Renal cortical epithelial cell (primary cell): ENCODE data around the gene FHAD1. TPM values are rescaled to one million over a fixed set of nuclear protein-coding genes. Genes with fewer than 3 reads are reported as not detected.
A peak's percentile ranks its signal among the peaks of the same experiment; 100 is the strongest.

Source experiments
- DNase-seq: peaks from one replicate; pipeline ENCODE4 v3.0.0-alpha.2; 2011; ENCODE audit warnings: low read depth
- total RNA-seq: library from RNA; depleted of rRNA; stranded (reverse); fragments of >200 nt; gene quantifications from 2 replicates; pipeline ENCODE4 v1.2.3, GENCODE V29; 2014

The FHAD1 gene
- total RNA-seq, 1 donor from 2014 or later, result 1.3 TPM

DNA sequence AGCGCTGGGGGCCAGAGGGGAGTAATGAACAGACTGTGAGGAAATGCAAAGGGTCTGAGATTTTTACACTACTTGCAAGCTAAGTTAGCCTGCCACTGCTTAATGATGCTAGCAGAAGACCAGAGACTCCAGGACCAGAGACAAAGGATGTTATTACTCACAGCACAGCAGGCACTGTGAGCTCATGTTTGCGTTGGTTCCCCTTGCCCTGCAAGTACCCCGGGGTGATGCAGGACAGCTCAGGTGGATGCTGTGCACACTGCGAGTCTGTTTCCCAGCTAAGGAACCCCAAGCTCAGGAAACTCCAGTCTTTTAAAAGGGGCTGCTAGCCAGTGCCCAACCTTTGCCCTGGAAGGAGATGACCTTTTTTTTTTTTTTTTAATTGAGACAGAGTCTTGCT, 1.2 kb downstream of the FHAD1 start:
- no peak for DNase-seq

GRCh38 chr1:15249081-15249480, 2.1 kb downstream of the FHAD1 start:
- no peak for DNase-seq

GRCh38 chr1:15251857-15252835, 5.1 kb downstream of the FHAD1 start:
- no peak for DNase-seq

GRCh38 chr1:15254559-15254958, 7.5 kb downstream of the FHAD1 start:
- DNase-seq, result no peak

DNA sequence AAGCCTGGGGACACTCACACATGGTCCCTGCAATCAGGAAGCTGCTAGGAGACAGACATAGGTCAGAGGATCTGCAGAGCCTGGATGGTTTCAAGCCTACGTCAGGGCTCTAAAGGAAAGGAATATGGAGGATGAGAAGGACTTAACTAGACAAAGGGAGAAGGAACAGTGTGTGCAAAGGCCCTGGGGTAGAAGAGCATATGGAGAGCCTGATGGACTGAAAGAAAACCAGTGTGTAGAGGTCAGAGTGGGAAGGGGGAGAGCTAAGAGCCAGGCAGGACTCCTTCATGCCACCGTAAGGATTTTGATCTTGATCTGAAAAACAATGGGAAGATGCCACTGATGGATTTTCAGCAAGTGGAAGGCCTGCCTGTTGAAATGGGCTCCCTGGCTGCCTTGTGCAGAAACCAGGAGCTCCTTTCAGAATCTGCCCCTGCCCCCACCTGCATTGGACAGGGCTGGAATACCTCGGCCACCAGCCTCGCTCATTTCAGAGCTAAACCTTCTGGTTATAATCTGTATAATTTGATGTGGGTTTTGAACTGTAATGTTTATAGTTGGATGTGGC, 8.6 kb downstream of the FHAD1 start:
- no peak for DNase-seq

- DNase-seq, result no peak
Observed at GRCh38 chr1:15256584-15256983, 9.6 kb downstream of the FHAD1 start.

GRCh38 chr1:15257309-15257708, 10.3 kb downstream of the FHAD1 start:
- no peak for DNase-seq

DNA sequence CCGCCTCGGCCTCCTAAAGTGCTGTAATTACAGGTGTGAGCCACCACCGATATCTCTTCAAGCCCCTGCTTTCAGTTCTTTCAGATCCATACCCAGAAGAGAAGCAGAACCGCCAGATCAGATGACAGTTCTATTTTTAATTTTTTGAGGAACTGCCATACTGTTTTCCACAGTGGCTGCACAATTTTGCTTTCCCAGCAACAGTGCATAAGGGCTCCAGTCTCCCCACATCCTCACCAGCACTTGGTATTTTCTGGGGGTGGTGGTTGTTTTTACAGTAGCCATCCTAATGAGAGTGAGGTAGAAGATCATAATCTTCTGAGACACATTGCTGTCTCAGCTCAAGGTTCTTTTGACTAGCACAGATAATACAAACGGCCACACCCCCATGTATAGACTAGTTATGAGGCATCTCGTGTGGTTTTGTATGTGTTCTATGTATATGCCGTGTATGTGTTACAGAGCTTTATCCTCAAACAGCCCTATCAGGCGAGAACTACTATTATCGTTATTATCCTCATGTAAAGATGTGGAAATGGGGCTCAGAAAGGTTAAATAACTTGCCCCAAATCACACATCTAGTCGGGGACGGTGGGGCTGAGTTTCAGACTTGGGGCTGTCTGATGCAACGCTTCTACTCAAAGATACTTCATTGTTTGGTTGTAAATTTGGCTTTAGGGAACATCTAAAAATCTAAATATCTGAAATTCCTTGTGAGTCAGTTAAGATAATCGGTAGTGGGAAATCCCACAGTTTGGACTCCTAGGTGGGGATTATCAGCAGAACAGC, 12.0 kb downstream of the FHAD1 start:
- no peak for DNase-seq

DNA sequence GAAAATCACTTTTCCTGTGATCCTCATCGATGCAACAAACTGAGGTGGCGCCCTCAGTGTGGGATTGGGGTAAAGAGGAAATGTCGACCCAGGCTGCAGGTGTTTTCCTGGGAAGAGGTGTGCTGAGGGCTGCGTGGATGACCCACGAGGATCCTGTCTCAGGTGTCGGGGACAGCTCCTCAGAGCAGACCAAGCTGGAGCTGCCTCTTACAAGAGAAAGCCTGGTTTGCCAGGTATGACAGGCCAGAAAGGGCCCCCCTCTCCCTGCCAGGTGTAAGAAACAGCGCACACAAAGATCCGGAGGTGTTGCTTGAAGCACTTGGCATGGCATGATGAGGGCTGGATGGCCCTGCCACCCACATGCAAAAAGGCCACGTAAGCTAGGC, 12.6 kb downstream of the FHAD1 start:
- no peak for DNase-seq

- peak; percentile 19 for DNase-seq
Observed at GRCh38 chr1:15260418-15261154, 13.6 kb downstream of the FHAD1 start.

- no peak for DNase-seq
Observed at GRCh38 chr1:15261155-15262002, 14.4 kb downstream of the FHAD1 start.

DNA sequence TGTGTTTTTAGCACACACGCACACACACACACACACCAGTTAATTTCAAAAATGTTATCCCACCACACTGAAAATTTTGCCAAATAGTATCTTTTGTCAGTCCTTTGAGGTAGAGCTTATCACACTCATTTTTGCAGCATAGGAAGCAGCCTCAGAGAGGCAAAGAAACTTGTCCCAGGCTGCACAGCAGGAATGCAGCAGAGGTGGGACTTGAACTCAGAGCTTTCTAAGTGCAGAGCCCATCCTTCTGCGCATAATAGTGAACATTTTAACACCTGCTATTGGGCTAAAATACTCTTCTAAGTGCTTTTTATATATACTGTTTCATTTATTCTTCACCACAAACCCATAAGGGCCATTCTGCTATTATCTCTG, 15.0 kb downstream of the FHAD1 start:
- no peak for DNase-seq

- DNase-seq, result no peak
Observed at GRCh38 chr1:15262706-15263105, 15.7 kb downstream of the FHAD1 start.

DNA sequence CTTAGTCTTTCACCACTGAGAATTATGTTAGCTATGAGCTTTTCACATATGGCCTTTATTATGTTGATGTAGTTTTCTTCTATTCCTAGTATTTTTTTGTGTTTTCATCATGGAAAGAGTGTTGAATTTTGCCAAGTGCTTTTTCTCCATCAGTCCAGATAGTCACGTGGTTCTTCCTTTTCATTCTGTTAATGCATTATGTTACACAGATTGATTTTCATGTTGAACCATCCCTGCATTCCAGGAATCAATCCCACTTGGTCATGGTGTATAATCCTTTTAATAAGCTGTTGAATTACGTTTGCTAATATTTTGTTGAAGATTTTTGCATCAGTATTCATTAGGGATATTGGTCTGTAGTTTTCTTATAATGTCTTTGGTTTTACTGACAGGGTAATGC, 17.7 kb downstream of the FHAD1 start:
- DNase-seq, result no peak

DNA sequence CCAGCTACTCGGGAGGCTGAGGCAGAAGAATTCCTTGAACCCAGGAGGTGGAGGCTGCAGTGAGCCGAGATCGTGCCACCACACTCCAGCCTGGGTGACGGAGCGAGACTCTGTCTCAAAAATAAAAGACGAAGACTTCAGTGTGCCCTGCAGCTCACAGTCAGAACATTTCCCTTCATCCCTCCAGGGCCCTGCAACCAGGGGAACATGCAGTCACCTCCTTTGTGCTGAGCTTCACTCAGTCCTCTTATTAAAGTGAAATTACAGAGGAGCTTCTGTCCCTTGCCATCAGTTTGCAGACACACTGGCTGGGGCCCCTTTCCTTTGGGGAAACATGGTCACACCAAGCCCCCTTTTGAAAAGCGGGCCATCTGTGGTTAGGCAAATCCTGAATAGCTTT, 24.2 kb downstream of the FHAD1 start:
- DNase-seq, result no peak

DNA sequence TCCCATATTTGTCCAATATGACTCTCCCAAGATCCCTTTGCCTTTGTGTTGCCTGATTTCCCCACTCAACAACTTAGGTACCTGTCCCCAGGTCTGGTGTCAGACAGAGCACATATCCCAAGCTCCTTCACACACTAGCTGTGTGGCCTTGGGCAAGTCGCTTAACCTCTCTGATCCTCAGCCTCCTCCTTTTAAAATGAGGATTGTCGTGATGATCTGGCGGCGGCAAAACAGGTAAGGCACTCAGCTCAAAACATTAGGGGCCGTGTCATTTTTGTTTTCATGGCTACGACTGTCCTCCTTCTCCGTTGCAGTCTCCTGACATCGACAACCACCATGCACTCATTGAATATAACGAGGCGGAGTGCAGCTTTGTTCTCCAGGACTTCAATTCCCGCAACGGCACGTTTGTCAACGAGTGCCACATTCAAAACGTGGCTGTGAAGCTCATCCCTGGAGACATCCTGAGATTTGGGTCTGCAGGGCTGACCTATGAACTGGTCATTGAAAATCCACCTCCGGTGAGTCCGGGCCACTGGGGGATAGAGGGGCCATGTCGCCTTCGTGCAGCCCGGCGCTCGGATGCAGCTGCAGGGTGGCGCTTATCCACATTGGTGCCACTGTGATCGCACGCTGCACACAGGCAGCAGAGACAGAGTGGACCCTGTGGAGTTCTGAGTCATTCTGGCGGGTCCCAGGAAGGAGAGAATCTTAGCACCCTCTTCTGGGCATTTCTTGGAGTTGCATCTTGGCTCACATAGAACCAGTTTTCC, 25.2 kb downstream of the FHAD1 start:
- peak; percentile 67 for DNase-seq

GRCh38 chr1:15272782-15273127, 25.7 kb downstream of the FHAD1 start:
- no peak for DNase-seq

DNA sequence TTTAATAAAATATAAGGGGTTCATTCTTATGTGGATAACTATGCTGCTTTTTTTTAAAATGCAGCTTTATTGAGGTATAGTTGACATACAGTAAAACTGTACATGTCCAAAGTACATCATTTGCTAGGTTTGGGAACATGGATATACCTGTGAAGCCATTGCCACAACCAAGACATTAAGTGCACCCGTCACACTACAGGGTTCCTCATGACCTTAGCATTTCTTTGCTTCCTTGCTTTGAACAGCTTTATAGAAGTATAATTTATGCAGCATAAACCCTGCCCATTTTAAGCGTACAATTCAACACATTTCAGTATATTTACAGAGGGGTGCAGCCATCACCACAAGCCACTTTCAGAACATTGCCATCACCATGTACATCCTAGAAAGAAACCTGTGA, 26.3 kb downstream of the FHAD1 start:
- no peak for DNase-seq

- DNase-seq, result no peak
Observed at GRCh38 chr1:15275921-15276683, 29.1 kb downstream of the FHAD1 start.
